ENCODE results near the gene TNFAIP8. TPM values are rescaled to one million over a fixed set of nuclear protein-coding genes. Genes with fewer than 3 reads are reported as not detected.

The TNFAIP8 gene
- total RNA-seq, 1 donor from 2014 or later = 8.5 TPM

- DNase-seq (ENCODE audit: low read depth in 2 of 2) = no peak
Observed at GRCh38 chr5:119328753-119329602, 26.8 kb upstream of the TNFAIP8 start.

- no peak for DNase-seq (ENCODE audit: low read depth in 2 of 2)
Observed at GRCh38 chr5:119329666-119330065, 26.2 kb upstream of the TNFAIP8 start.

- DNase-seq (ENCODE audit: low read depth in 2 of 2) = no peak
Observed at GRCh38 chr5:119330367-119331183, 25.2 kb upstream of the TNFAIP8 start.

GRCh38 chr5:119331566-119332095, 24.2 kb upstream of the TNFAIP8 start:
- DNase-seq (ENCODE audit: low read depth in 2 of 2) = no peak

GRCh38 chr5:119332208-119332607, 23.6 kb upstream of the TNFAIP8 start:
- DNase-seq (ENCODE audit: low read depth in 2 of 2) = no peak

- no peak for DNase-seq (ENCODE audit: low read depth in 2 of 2)
Observed at GRCh38 chr5:119332978-119333401, 22.8 kb upstream of the TNFAIP8 start.

GRCh38 chr5:119333421-119333851, 22.4 kb upstream of the TNFAIP8 start:
- no peak for DNase-seq (ENCODE audit: low read depth in 2 of 2)

- DNase-seq (ENCODE audit: low read depth in 2 of 2) = no peak
Observed at GRCh38 chr5:119335261-119335677, 20.6 kb upstream of the TNFAIP8 start.

GRCh38 chr5:119336262-119336661, 19.6 kb upstream of the TNFAIP8 start:
- no peak for DNase-seq (ENCODE audit: low read depth in 2 of 2)

- peak in 1 of 2 donors; percentile 34 for DNase-seq (ENCODE audit: low read depth in 2 of 2)
Observed at GRCh38 chr5:119336845-119337580, 18.8 kb upstream of the TNFAIP8 start.

GRCh38 chr5:119338326-119338946, 17.4 kb upstream of the TNFAIP8 start:
- DNase-seq (ENCODE audit: low read depth in 2 of 2) = no peak

GRCh38 chr5:119339344-119339743, 16.5 kb upstream of the TNFAIP8 start:
- DNase-seq (ENCODE audit: low read depth in 2 of 2) = no peak

- no peak for DNase-seq (ENCODE audit: low read depth in 2 of 2)
Observed at GRCh38 chr5:119339965-119340364, 15.9 kb upstream of the TNFAIP8 start.

- DNase-seq (ENCODE audit: low read depth in 2 of 2) = no peak
Observed at GRCh38 chr5:119340597-119341218, 15.1 kb upstream of the TNFAIP8 start.

GRCh38 chr5:119341452-119342349, 14.1 kb upstream of the TNFAIP8 start:
- DNase-seq (ENCODE audit: low read depth in 2 of 2) = no peak

- DNase-seq (ENCODE audit: low read depth in 2 of 2) = no peak
Observed at GRCh38 chr5:119342406-119342805, 13.4 kb upstream of the TNFAIP8 start.

- DNase-seq (ENCODE audit: low read depth in 2 of 2) = no peak
Observed at GRCh38 chr5:119343052-119343451, 12.8 kb upstream of the TNFAIP8 start.

- no peak for DNase-seq (ENCODE audit: low read depth in 2 of 2)
Observed at GRCh38 chr5:119343766-119344165, 12.1 kb upstream of the TNFAIP8 start.

- no peak for DNase-seq (ENCODE audit: low read depth in 2 of 2)
Observed at GRCh38 chr5:119344231-119344630, 11.6 kb upstream of the TNFAIP8 start.

- no peak for DNase-seq (ENCODE audit: low read depth in 2 of 2)
Observed at GRCh38 chr5:119345861-119346260, 10.0 kb upstream of the TNFAIP8 start.

All from dermis microvascular lymphatic vessel endothelial cell (primary cell).